CD8-positive, alpha-beta memory T cell (primary cell): ENCODE measurements around the gene TNFSF4. TPM values are rescaled to one million over a fixed set of nuclear protein-coding genes. Genes with fewer than 3 reads are reported as not detected.
A peak's percentile ranks its signal among the peaks of the same experiment; 100 is the strongest.

ENCODE experiments used
- CTCF ChIA-PET: fragments of 350-600 bp; sonication (Branson Sonifier 250); formaldehyde crosslinking; loops from one replicate; lab custom pipeline; 2021; ENCODE audit warnings: antibody characterized with exemption; lab: Charles Lee
- POLR2A ChIA-PET: fragments of 350-600 bp; sonication (Branson Sonifier 250); formaldehyde crosslinking; loops from one replicate; lab custom pipeline; 2021; ENCODE audit warnings: antibody characterized with exemption; lab: Charles Lee
- DNase-seq, 5 donors: peaks; one replicate each; pipeline versions ENCODE4 v3.0.0 to v3.0.0-alpha.2; 2020 to 2022; ENCODE audit warnings: mixed read lengths in 1 of 5
- H3K27ac ChIP-seq: one replicate; pipeline ENCODE4 v1.7.0; 2013; ENCODE audit warnings: low read depth, mild to moderate bottlenecking, low read length, moderate library complexity
- H3K27me3 ChIP-seq: 2 replicates; pipeline ENCODE4 v1.7.0; 2013; ENCODE audit warnings: low read length, mild to moderate bottlenecking; ENCODE audit not compliant: insufficient read depth, poor library complexity, severe bottlenecking
- H3K36me3 ChIP-seq: 2 replicates; pipeline ENCODE4 v1.7.0; 2013; ENCODE audit warnings: mild to moderate bottlenecking, low read length, moderate library complexity; ENCODE audit not compliant: insufficient read depth
- H3K4me1 ChIP-seq: 2 replicates; pipeline ENCODE4 v1.7.0; 2013; ENCODE audit warnings: mild to moderate bottlenecking, low read length, moderate library complexity; ENCODE audit not compliant: insufficient read depth
- H3K4me3 ChIP-seq: 2 replicates; pipeline ENCODE4 v1.7.0; 2013; ENCODE audit warnings: mild to moderate bottlenecking, low read length
- H3K9me3 ChIP-seq: 2 replicates; pipeline ENCODE4 v1.7.0; 2013; ENCODE audit warnings: mild to moderate bottlenecking, low read length
- H3K27ac Mint-ChIP-seq, 8 donors: one replicate each; pipeline ENCODE4 v1.8.0; 2020 to 2021; ENCODE audit warnings: mixed read lengths in 8 of 8, mild to moderate bottlenecking in 6 of 8, inconsistent platforms in 3 of 8, moderate library complexity in 3 of 8
- H3K27me3 Mint-ChIP-seq, 2 donors: one replicate each; pipeline ENCODE4 v1.8.0; 2020 to 2021; ENCODE audit warnings: mixed read lengths in 2 of 2, mild to moderate bottlenecking in 1 of 2, moderate library complexity in 1 of 2
- H3K36me3 Mint-ChIP-seq, 3 donors: one replicate each; pipeline ENCODE4 v1.8.0; 2020 to 2021; ENCODE audit warnings: mixed read lengths in 3 of 3, inconsistent platforms in 1 of 3, mild to moderate bottlenecking in 1 of 3
- H3K4me1 Mint-ChIP-seq, 3 donors: one replicate each; pipeline ENCODE4 v1.8.0; 2020 to 2021; ENCODE audit warnings: mixed read lengths in 3 of 3, inconsistent platforms in 1 of 3, mild to moderate bottlenecking in 1 of 3
- H3K4me3 Mint-ChIP-seq, 7 donors: one replicate each; pipeline ENCODE4 v1.8.0; 2020 to 2021; ENCODE audit warnings: mixed read lengths in 7 of 7, mild to moderate bottlenecking in 6 of 7, moderate library complexity in 4 of 7, inconsistent platforms in 2 of 7
- H3K9me3 Mint-ChIP-seq, 5 donors: one replicate each; pipeline ENCODE4 v1.8.0; 2020 to 2022; ENCODE audit warnings: mixed read lengths in 5 of 5, mild to moderate bottlenecking in 3 of 5, moderate library complexity in 2 of 5, inconsistent platforms in 1 of 5
- polyA plus RNA-seq: library from polyadenylated mRNA; unstranded; fragments of 300-500 nt; fragmentation: Illumina TruSeq; gene quantifications from one replicate; pipeline ENCODE4 v1.2.3, GENCODE V29; 2021
- total RNA-seq, 2 experiments: library from RNA; stranded (reverse); gene quantifications; one replicate each; pipeline ENCODE4 v1.2.3, GENCODE V29; 2021

TNFSF4 gene
- total and polyA plus RNA-seq, 3 experiments from 2014 or later, result 0.64 to 28.4 (median 27.7) TPM

DNA sequence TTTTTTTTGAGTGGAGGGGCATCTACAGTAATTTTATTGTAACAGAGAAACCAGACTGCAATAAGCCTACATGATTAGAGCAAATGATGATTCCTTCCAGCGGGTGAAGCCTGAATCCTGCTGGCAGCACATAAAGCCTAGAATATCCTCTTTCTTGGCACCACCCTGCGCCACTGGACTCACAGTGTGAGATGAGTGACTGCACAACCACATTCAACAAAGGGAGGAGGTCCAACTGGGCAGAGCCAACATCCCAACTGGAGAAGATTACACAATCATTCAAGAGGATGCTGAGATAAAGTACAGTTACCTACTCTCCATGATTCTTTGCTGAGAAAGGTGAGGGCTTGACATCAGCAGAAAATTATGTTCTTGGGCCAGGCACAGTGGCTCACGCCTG, 67.4 kb downstream of the TNFSF4 start:
- DNase-seq, result no peak
- H3K4me3 Mint-ChIP-seq, result no peak overlapping the region
- no peak overlapping the region for H3K27ac ChIP-seq
- peak overlapping the region in 1 of 8 donors; percentile 29 for H3K27ac Mint-ChIP-seq
- no peaks in the 10 kb centered on the region for H3K4me1 Mint-ChIP-seq
- H3K36me3 Mint-ChIP-seq, result peaks cover 0 to 2% (median 1%) of the 10 kb centered on the region in 3 donors
- no peaks in the 10 kb centered on the region for H3K4me1 ChIP-seq
- H3K27me3 Mint-ChIP-seq, result peaks cover 0 to 7% of the 10 kb centered on the region in 2 donors
- no peaks in the 10 kb centered on the region for H3K36me3 ChIP-seq
- H3K4me3 ChIP-seq, result no peak overlapping the region
- H3K9me3 ChIP-seq, result no peaks in the 10 kb centered on the region
- POLR2A ChIA-PET, result no interaction called here
- H3K27me3 ChIP-seq, result no peaks in the 10 kb centered on the region
- peaks cover 13 to 22% (median 15%) of the 10 kb centered on the region in 5 donors for H3K9me3 Mint-ChIP-seq
- CTCF ChIA-PET, result no interaction called here

GRCh38 chr1:173137107-173137706, 69.9 kb downstream of the TNFSF4 start:
- H3K9me3 ChIP-seq, result no peaks in the 10 kb centered on the region

DNA sequence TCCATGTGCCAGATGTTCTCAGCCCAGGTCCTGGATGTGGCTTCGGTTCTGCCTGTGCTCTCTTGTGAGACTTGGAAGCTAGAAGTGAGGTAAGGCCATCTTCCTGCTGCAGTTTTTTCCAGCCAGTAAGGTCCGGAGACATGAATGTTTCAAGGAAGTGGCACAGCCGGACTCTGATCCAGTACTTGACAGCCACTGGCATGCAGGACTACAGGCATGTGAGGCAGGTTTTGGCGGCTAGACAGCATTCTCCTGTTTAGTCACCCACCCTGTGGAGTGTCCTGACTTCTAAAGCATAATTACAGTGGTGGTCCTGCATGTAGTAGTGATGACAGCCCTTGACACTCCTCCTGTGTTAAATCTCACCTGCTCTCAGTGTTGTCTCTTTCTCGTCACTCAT, 72.3 kb downstream of the TNFSF4 start:
- POLR2A ChIA-PET, result no interaction called here
- CTCF ChIA-PET, result no interaction called here

More at GRCh38 chr1:173137107-173137706, 69.9 kb downstream of the TNFSF4 start:
- ChIA-PET POLR2A (no interaction called here), CTCF (no interaction called here)
- peaks cover 0 to 3% of the 10 kb centered on the region in 2 donors for H3K27me3 Mint-ChIP-seq
- no peaks in the 10 kb centered on the region for H3K4me1 Mint-ChIP-seq
- peaks cover 0 to 2% (median 0%) of the 10 kb centered on the region in 3 donors for H3K36me3 Mint-ChIP-seq
- Histone ChIP-seq H3K4me1 (no peaks in the 10 kb centered on the region), H3K27me3 (no peaks in the 10 kb centered on the region), H3K36me3 (no peaks in the 10 kb centered on the region), H3K27ac (no peak overlapping the region), H3K4me3 (no peak overlapping the region)
- no peak overlapping the region for H3K27ac Mint-ChIP-seq
- no peak overlapping the region for H3K4me3 Mint-ChIP-seq
- peaks cover 0 to 3% (median 0%) of the 10 kb centered on the region in 5 donors for H3K9me3 Mint-ChIP-seq
- DNase-seq, result no peak

DNA sequence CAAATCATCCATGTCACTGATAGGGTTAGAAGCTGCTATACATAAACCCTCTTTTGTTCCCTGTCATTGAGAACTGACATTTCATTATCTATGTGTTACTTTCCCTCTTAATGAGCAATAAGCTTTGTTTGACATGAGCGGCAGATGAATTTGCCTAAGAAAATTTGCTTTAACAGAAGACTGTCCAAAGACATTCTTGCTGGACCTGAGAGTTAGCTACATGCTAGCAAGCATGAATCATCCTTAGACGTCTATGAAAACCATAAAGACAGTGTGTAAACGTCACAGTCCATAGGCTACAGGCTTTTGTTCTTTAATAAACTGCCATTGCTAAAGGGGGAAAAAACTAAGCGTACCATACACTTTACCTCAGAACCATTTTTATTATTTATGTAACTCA, 73.1 kb downstream of the TNFSF4 start:
- H3K4me3 Mint-ChIP-seq, result no peak overlapping the region
- DNase-seq, result no peak
- ChIA-PET POLR2A (no interaction called here), CTCF (no interaction called here)
- no peaks in the 10 kb centered on the region for H3K4me1 ChIP-seq
- H3K27ac Mint-ChIP-seq, result no peak overlapping the region
- H3K27me3 ChIP-seq, result no peaks in the 10 kb centered on the region
- no peaks in the 10 kb centered on the region for H3K4me1 Mint-ChIP-seq
- no peak overlapping the region for H3K27ac ChIP-seq
- peaks cover 0 to 2% (median 0%) of the 10 kb centered on the region in 3 donors for H3K36me3 Mint-ChIP-seq
- H3K27me3 Mint-ChIP-seq, result peaks cover 0 to 3% of the 10 kb centered on the region in 2 donors
- no peaks in the 10 kb centered on the region for H3K9me3 ChIP-seq
- H3K9me3 Mint-ChIP-seq, result peaks cover 0 to 3% (median 2%) of the 10 kb centered on the region in 5 donors
- no peak overlapping the region for H3K4me3 ChIP-seq
- H3K36me3 ChIP-seq, result no peaks in the 10 kb centered on the region

More for the DNA sequence above, 72.3 kb downstream of the TNFSF4 start:
- Histone ChIP-seq H3K36me3 (no peaks in the 10 kb centered on the region), H3K4me3 (no peak overlapping the region), H3K27me3 (no peaks in the 10 kb centered on the region), H3K4me1 (no peaks in the 10 kb centered on the region), H3K9me3 (no peaks in the 10 kb centered on the region), H3K27ac (no peak overlapping the region)
- Mint-ChIP-seq H3K9me3 (peaks cover 0 to 3% (median 2%) of the 10 kb centered on the region in 5 donors), H3K4me3 (no peak overlapping the region), H3K27ac (no peak overlapping the region), H3K36me3 (peaks cover 0 to 2% (median 0%) of the 10 kb centered on the region in 3 donors), H3K27me3 (peaks cover 0 to 3% of the 10 kb centered on the region in 2 donors), H3K4me1 (no peaks in the 10 kb centered on the region)
- DNase-seq, result no peak

Other genes starting within 250 kb of the TNFSF4 start
- not detected for gene TNFSF18, start 156.4 kb downstream of the TNFSF4 start, total RNA-seq
- not detected for gene TNFSF18, start 156.4 kb downstream of the TNFSF4 start, polyA plus RNA-seq